Fibroblast of lung (primary cell): ENCODE results near the gene ARF1. TPM values are rescaled to one million over a fixed set of nuclear protein-coding genes. Genes with fewer than 3 reads are reported as not detected.

Source experiments
- DNase-seq, 2 donors: peaks; one replicate each; pipeline versions ENCODE4 v3.0.0 to v3.0.0-alpha.2; 2010; ENCODE audit warnings: low read depth in 2 of 2
- H2AFZ ChIP-seq: 2 replicates; pipeline ENCODE4 v1.5.1; 2012; ENCODE audit warnings: low read length, control low read depth, inconsistent platforms
- H3K27ac ChIP-seq: 2 replicates; pipeline ENCODE4 v1.5.1; 2011; ENCODE audit warnings: low read length, control low read depth; ENCODE audit not compliant: insufficient read depth
- H3K27me3 ChIP-seq: 2 replicates; pipeline ENCODE4 v1.5.1; 2011; ENCODE audit warnings: mild to moderate bottlenecking, low read length; ENCODE audit not compliant: control insufficient read depth, insufficient read depth
- H3K36me3 ChIP-seq: 2 replicates; pipeline ENCODE4 v1.5.1; 2011; ENCODE audit warnings: low read length; ENCODE audit not compliant: control insufficient read depth, insufficient read depth
- H3K4me1 ChIP-seq: 2 replicates; pipeline ENCODE4 v1.5.1; 2011; ENCODE audit warnings: low read length; ENCODE audit not compliant: control insufficient read depth, insufficient read depth; ENCODE audit errors: extremely low read depth
- H3K4me2 ChIP-seq: 2 replicates; pipeline ENCODE4 v1.5.1; 2011; ENCODE audit warnings: low read length, control low read depth; ENCODE audit not compliant: insufficient read depth; ENCODE audit errors: extremely low read depth
- H3K4me3 ChIP-seq, 4 experiments: fragments of 200-600 bp in 1 of 4; sonication (generic) in 1 of 4; replicated peaks in 1 of 4; 2 replicates each; pipeline ENCODE4 v1.5.1; 2011 to 2016; ENCODE audit warnings: low read length in 4 of 4, low read depth in 3 of 4, mild to moderate bottlenecking in 3 of 4, control low read depth in 2 of 4, inconsistent platforms in 1 of 4, mixed read lengths in 1 of 4; ENCODE audit not compliant: insufficient read depth in 1 of 4; ENCODE audit errors: control extremely low read depth in 1 of 4
- H3K79me2 ChIP-seq: 2 replicates; pipeline ENCODE4 v1.5.1; 2012; ENCODE audit warnings: mild to moderate bottlenecking, low read length, inconsistent platforms; ENCODE audit not compliant: control insufficient read depth, insufficient read depth
- H3K9ac ChIP-seq: 2 replicates; pipeline ENCODE4 v1.5.1; 2011; ENCODE audit warnings: mild to moderate bottlenecking, low read length, control low read depth; ENCODE audit not compliant: insufficient read depth
- H3K9me3 ChIP-seq: 2 replicates; pipeline ENCODE4 v1.5.1; 2012; ENCODE audit warnings: low read depth, low read length; ENCODE audit not compliant: control insufficient read depth, insufficient read depth
- H4K20me1 ChIP-seq: 2 replicates; pipeline ENCODE4 v1.5.1; 2011; ENCODE audit warnings: low read length; ENCODE audit not compliant: control insufficient read depth, insufficient read depth; ENCODE audit errors: extremely low read depth
- EZH2 ChIP-seq: IDR thresholded peaks from 2 replicates; pipeline ENCODE4 v1.5.1; 2012; ENCODE audit warnings: low read length, control low read depth, mild to moderate bottlenecking; ENCODE audit errors: missing control alignments
- polyA plus RNA-seq, 2 donors: library from polyadenylated mRNA; depleted of rRNA in 1 of 2; stranded (reverse) in 1 of 2; unstranded in 1 of 2; fragments of >200 nt; gene quantifications; 2 replicates each; pipeline ENCODE4 v1.2.1, GENCODE V29; 2011 to 2012; ENCODE audit warnings: missing spikeins in 1 of 2
- total RNA-seq: library from RNA; depleted of rRNA; stranded (reverse); fragments of >200 nt; gene quantifications from 2 replicates; pipeline ENCODE4 v1.2.1, GENCODE V29; 2014
- TF ChIP-seq, protein P1 (sequence below), 2 donors: IDR thresholded peaks in 1 of 2; conservative IDR thresholded peaks in 1 of 2; 1 replicate in 1 of 2; 2 replicates in 1 of 2; pipeline ENCODE4 v1.5.1; 2011 to 2012; ENCODE audit warnings: low read length in 2 of 2, control low read depth in 1 of 2, inconsistent platforms in 1 of 2, low read depth in 1 of 2, mild to moderate bottlenecking in 1 of 2

ARF1 gene
- total and polyA plus RNA-seq, 2 donors (not counting 1 experiment from before 2014, with no cell fraction given): 261 to 546 TPM

DNA sequence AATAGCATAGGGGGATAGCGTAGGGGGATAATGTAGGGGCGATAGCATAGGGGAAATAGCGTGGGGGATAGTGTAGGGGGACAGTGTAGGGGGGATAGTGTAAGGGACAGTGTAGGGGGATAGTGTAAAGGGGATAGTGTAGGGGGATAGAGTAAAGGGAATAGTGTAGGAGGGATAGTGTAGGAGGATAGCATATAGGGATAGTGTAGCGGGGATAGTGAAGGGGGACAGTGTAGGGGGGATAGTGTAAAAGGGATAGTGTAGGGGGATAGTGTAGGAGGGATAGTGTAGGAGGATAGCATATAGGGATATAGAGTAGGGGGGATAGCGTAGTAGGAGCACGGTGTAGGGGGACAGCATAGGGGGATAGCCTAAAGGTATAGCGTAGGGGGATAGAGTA is 14.1 kb upstream of the ARF1 start:
- Histone ChIP-seq H3K9ac (no peak overlapping the region), H3K27ac (no peak overlapping the region), H4K20me1 (no peaks in the 10 kb centered on the region), H3K4me2 (no peak overlapping the region), H3K36me3 (no peaks in the 10 kb centered on the region), H2AFZ (no peak overlapping the region), H3K4me1 (no peaks in the 10 kb centered on the region), H3K27me3 (peaks cover 10% of the 10 kb centered on the region), H3K4me3 (no peak overlapping the region), H3K9me3 (no peaks in the 10 kb centered on the region), H3K79me2 (no peaks in the 10 kb centered on the region)
- no peak for TF ChIP-seq EZH2
- TF ChIP-seq, protein P1, sequence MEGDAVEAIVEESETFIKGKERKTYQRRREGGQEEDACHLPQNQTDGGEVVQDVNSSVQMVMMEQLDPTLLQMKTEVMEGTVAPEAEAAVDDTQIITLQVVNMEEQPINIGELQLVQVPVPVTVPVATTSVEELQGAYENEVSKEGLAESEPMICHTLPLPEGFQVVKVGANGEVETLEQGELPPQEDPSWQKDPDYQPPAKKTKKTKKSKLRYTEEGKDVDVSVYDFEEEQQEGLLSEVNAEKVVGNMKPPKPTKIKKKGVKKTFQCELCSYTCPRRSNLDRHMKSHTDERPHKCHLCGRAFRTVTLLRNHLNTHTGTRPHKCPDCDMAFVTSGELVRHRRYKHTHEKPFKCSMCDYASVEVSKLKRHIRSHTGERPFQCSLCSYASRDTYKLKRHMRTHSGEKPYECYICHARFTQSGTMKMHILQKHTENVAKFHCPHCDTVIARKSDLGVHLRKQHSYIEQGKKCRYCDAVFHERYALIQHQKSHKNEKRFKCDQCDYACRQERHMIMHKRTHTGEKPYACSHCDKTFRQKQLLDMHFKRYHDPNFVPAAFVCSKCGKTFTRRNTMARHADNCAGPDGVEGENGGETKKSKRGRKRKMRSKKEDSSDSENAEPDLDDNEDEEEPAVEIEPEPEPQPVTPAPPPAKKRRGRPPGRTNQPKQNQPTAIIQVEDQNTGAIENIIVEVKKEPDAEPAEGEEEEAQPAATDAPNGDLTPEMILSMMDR (conservative IDR thresholded peaks at IDR 0.05 in 1 of 2, IDR thresholded peaks at IDR 0.05 in 1 of 2; ENCODE audit: low read depth in 1 of 2, low read length in 2 of 2): no peak
- DNase-seq: no peak

DNA sequence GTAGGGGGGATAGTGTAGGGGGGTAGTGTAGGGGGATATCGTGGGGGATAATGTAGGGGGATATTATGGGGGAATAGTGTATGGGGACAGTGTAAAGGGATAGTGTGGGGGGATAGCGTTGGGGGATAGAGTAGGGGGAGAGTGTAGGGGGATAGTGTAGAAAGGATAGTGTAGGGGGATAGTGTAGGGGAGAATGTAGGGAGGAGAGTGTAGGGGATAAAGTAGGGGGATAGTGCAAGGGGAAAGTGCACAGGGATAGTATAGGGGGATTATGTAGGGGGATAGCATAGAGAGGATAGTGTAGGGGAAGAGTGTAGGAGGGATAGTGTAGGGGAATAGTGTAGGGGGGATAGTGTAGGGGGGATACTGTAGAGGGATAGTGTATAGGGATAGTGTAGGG is 12.3 kb upstream of the ARF1 start:
- Histone ChIP-seq H3K27me3 (peaks cover 10% of the 10 kb centered on the region), H3K9ac (no peak overlapping the region), H3K9me3 (no peaks in the 10 kb centered on the region), H4K20me1 (no peaks in the 10 kb centered on the region), H3K4me1 (no peaks in the 10 kb centered on the region), H3K27ac (no peak overlapping the region), H3K79me2 (no peaks in the 10 kb centered on the region), H3K4me3 (no peak overlapping the region), H2AFZ (no peak overlapping the region), H3K4me2 (no peak overlapping the region), H3K36me3 (no peaks in the 10 kb centered on the region)
- DNase-seq: no peak
- TF ChIP-seq EZH2: no peak

DNA sequence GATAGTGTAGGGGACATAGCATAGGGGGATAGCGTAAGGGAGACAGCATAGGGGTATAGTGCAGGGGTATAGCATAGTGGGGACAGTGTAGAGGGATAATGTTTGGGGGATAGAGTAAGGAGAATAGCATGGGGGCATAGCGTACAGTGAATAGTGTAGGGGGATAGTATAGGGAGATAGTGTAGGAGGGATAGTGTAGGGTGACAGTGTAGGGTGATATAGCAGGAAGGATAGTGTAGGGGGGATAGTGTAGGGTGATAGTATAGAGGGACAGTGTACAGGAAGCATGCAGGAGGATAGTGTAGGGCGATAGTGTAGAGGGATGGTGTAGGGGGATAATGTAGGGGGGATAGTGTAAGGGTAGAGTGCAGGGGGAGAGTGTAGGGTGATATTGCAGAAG is 11.7 kb upstream of the ARF1 start:
- Histone ChIP-seq H3K4me1 (no peaks in the 10 kb centered on the region), H3K79me2 (no peaks in the 10 kb centered on the region), H3K27me3 (peaks cover 10% of the 10 kb centered on the region), H3K9ac (no peak overlapping the region), H4K20me1 (no peaks in the 10 kb centered on the region), H3K4me3 (no peak overlapping the region), H3K4me2 (no peak overlapping the region), H3K9me3 (no peaks in the 10 kb centered on the region), H2AFZ (no peak overlapping the region), H3K36me3 (no peaks in the 10 kb centered on the region), H3K27ac (no peak overlapping the region)
- DNase-seq: no peak
- no peak for TF ChIP-seq EZH2
- TF ChIP-seq, protein P1 (conservative IDR thresholded peaks at IDR 0.05 in 1 of 2, IDR thresholded peaks at IDR 0.05 in 1 of 2; ENCODE audit: low read depth in 1 of 2, low read length in 2 of 2): no peak
